ENCODE results near the gene RRP1.
A peak's percentile ranks its signal among the peaks of the same experiment; 100 is the strongest.
"Not testable (repeated sequence)": the region's sequence is repeated elsewhere in the genome, so short reads cannot be mapped to it uniquely, and the experiment has no call there.

The RRP1 gene

GRCh38 chr21:43812957-43813655 lies 23.7 kb downstream of the RRP1 start:
- DNase-seq, result no peak
- intact Hi-C loops (cut with DNase I), result loop anchor here (5.0 kb wide), 1 partner anchor 254 kb away; no protein-coding TSS in a partner anchor

GRCh38 chr21:43813656-43813980 lies 24.2 kb downstream of the RRP1 start:
- intact Hi-C loops (cut with DNase I), result loop anchor here (5.0 kb wide), 1 partner anchor 254 kb away; no protein-coding TSS in a partner anchor
- no peak for DNase-seq

GRCh38 chr21:43814215-43815106 lies 25.1 kb downstream of the RRP1 start:
- intact Hi-C loops (cut with DNase I), result loop anchor here (5.0 kb wide), 1 partner anchor 253 kb away; no protein-coding TSS in a partner anchor
- DNase-seq, result peak in 3 of 10 donors; percentile 2 to 63 (median 33)

- intact Hi-C loops (cut with DNase I), result no loop called here
- DNase-seq, result peak in 3 of 10 donors; percentile 35 to 64 (median 41)
Observed at GRCh38 chr21:43815107-43815613, 25.8 kb downstream of the RRP1 start.

- peak in 4 of 10 donors; percentile 11 to 84 (median 51) for DNase-seq
- intact Hi-C loops (cut with DNase I), result no loop called here
Observed at GRCh38 chr21:43815991-43816390, 26.6 kb downstream of the RRP1 start.

GRCh38 chr21:43816611-43817071 lies 27.3 kb downstream of the RRP1 start:
- DNase-seq, result peak in 4 of 10 donors; percentile 13 to 68 (median 57)
- intact Hi-C loops (cut with DNase I), result no loop called here

- intact Hi-C loops (cut with DNase I), result no loop called here
Observed at GRCh38 chr21:43817157-43818086, 28.0 kb downstream of the RRP1 start.

GRCh38 chr21:43818685-43819084 lies 29.3 kb downstream of the RRP1 start:
- intact Hi-C loops (cut with DNase I), result no loop called here
- DNase-seq, result peak in 2 of 10 donors; percentile 22 to 48

More at GRCh38 chr21:43817157-43818086, 28.0 kb downstream of the RRP1 start:
- peak in 4 of 10 donors; percentile 22 to 82 (median 74) for DNase-seq

- intact Hi-C loops (cut with DNase I), result no loop called here
- DNase-seq, result peak in 3 of 10 donors; percentile 59 to 65 (median 62)
Observed at GRCh38 chr21:43819511-43820405, 30.4 kb downstream of the RRP1 start.

GRCh38 chr21:43820466-43820865 lies 31.1 kb downstream of the RRP1 start:
- intact Hi-C loops (cut with DNase I), result no loop called here
- peak in 3 of 10 donors; percentile 19 to 73 (median 54) for DNase-seq

- intact Hi-C loops (cut with DNase I), result not testable (repeated sequence)
- DNase-seq, result peak in 3 of 10 donors; percentile 54 to 78 (median 60)
Observed at GRCh38 chr21:43822166-43822565, 32.8 kb downstream of the RRP1 start.

- DNase-seq; intact Hi-C loops (cut with DNase I): not testable (repeated sequence)
Observed at GRCh38 chr21:43822741-43823140, 33.4 kb downstream of the RRP1 start.

GRCh38 chr21:43824333-43825241 lies 35.2 kb downstream of the RRP1 start:
- DNase-seq, result peak in 4 of 10 donors; percentile 34 to 91 (median 77)
- intact Hi-C loops (cut with DNase I), result no loop called here

GRCh38 chr21:43825242-43825935 lies 36.0 kb downstream of the RRP1 start:
- DNase-seq, result peak in 3 of 10 donors; percentile 57 to 66 (median 60)
- intact Hi-C loops (cut with DNase I), result no loop called here

- DNase-seq, result peak in 3 of 10 donors; percentile 63 to 80 (median 71)
- intact Hi-C loops (cut with DNase I), result no loop called here
Observed at GRCh38 chr21:43825936-43826622, 36.7 kb downstream of the RRP1 start.

- intact Hi-C loops (cut with DNase I), result no loop called here
- peak in 1 of 10 donors; percentile 69 for DNase-seq
Observed at GRCh38 chr21:43826623-43826974, 37.2 kb downstream of the RRP1 start.
